Esophagus muscularis mucosa (tissue), 4 donors: ENCODE results near the gene MAN2A1. TPM values are rescaled to one million over a fixed set of nuclear protein-coding genes. Genes with fewer than 3 reads are reported as not detected.
A peak's percentile ranks its signal among the peaks of the same experiment; 100 is the strongest.

Experiments used
- DNase-seq: peaks from one replicate; pipeline ENCODE4 v3.0.0-alpha.2; 2017; ENCODE audit errors: extremely low spot score
- H3K27ac ChIP-seq, 4 donors: fragments of 200-600 bp; sonication (generic); replicated peaks in 1 of 4; 1 replicate in 3 of 4; 2 replicates in 1 of 4; pipeline ENCODE4 v1.5.1; 2016 to 2019; ENCODE audit warnings: mild to moderate bottlenecking in 1 of 4
- H3K27me3 ChIP-seq, 4 donors: fragments of 200-600 bp; sonication (generic); one replicate each; pipeline versions ENCODE4 v1.5.1 to v1.6.0; 2016 to 2019
- H3K36me3 ChIP-seq, 4 donors: fragments of 200-600 bp; sonication (generic); one replicate each; pipeline ENCODE4 v1.5.1; 2016 to 2019
- H3K4me1 ChIP-seq, 4 donors: fragments of 200-600 bp; sonication (generic); one replicate each; pipeline ENCODE4 v1.5.1; 2016 to 2019
- H3K4me3 ChIP-seq, 4 donors: fragments of 200-600 bp; sonication (generic); 1 replicate in 2 of 4; 2 replicates in 2 of 4; pipeline ENCODE4 v1.5.1; 2016 to 2019; ENCODE audit warnings: mild to moderate bottlenecking in 4 of 4, moderate library complexity in 1 of 4
- H3K9me3 ChIP-seq, 4 donors: fragments of 200-600 bp; sonication (generic); 1 replicate in 3 of 4; 2 replicates in 1 of 4; pipeline ENCODE4 v1.5.1; 2016 to 2019
- EP300 ChIP-seq: sonication (generic); formaldehyde crosslinking; IDR thresholded peaks from one replicate; pipeline ENCODE4 v1.6.1; 2017; ENCODE audit warnings: antibody characterized with exemption
- POLR2A ChIP-seq: fragments of 450-650 bp; IDR thresholded peaks from one replicate; pipeline ENCODE4 v1.6.1; 2017; ENCODE audit warnings: antibody characterized with exemption, moderate library complexity, mild to moderate bottlenecking, low read depth
- POLR2AphosphoS5 ChIP-seq, 2 donors: sonication (generic); formaldehyde crosslinking; IDR thresholded peaks; one replicate each; pipeline ENCODE4 v1.6.1; 2017; ENCODE audit warnings: antibody characterized with exemption in 2 of 2
- WGBS: methylation state at CpG from one replicate; pipeline ENCODE4 v1.1.5; 2018; 5-methylcytosine and 5-hydroxymethylcytosine counted together
- intact Hi-C: fragments of 100-400 bp; cut with DNase I; formaldehyde crosslinking; loops from one replicate; pipeline ENCODE4 v1.15.1; 2023
- total RNA-seq, 4 donors: library from RNA; depleted of rRNA; stranded (reverse); fragments of >200 nt; gene quantifications; one replicate each; pipeline versions ENCODE4 v1.1.0 to v1.2.1, GENCODE V29; 2016
- TF ChIP-seq, protein P1 (sequence below), 3 experiments: fragments of 200-600 bp in 2 of 3; fragments of 450-650 bp in 1 of 3; sonication (generic) in 2 of 3; IDR thresholded peaks; one replicate each; pipeline ENCODE4 v1.5.1; 2017 to 2019; ENCODE audit warnings: antibody characterized with exemption in 3 of 3, mild to moderate bottlenecking in 2 of 3, moderate library complexity in 1 of 3

The MAN2A1 gene
- total RNA-seq, 4 donors from 2014 or later: 22.3 to 29.5 (median 27.4) TPM

DNA sequence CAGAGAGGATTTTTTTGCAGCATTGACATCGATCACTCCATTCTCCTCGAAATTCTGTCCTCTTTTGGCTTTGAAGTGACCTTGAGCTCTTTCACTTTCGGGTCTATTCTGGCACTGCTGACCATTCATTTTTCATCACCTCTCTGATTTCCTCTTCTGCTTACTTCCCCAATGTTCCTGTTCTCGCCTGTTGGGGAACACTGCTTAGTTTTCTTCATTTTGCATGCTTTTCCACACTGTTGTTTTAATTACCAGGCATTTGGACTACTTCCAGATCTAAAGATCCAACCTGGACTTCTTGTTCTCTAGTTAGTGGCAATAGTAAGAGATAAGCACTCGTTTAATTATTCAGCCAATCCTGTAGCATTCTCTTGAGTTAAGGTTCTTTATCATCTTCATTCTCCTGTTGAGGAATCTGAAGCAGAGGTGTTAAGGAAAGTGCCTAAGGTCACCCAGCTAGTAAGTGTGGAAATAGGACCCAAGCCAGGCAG is 53.4 kb downstream of the MAN2A1 start:
- peak overlapping the region in 2 of 4 donors; percentile 11 to 37 for H3K27ac ChIP-seq
- DNase-seq: no peak

DNA sequence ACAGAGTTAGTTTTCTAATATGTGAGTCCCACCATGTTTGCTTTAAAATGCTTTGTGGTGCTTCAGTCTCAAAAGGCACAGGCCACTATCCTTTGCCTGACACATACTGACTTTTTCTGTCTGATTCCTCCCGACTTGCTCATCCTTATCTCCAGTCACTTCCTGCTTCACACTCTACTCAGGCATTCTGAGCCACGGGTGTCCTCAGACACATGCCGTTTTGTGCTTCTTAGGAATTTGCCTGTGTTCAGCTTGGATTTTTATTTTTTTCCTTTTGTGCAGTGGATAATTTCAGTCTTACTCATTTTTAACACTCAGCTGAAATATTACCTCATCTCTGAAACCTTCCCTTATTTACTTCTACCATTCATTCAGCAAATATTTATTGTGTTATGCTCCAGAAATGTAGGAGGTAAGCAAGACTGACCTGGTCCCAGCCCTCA is 54.1 kb downstream of the MAN2A1 start:
- no peaks in the 10 kb centered on the region for H3K36me3 ChIP-seq
- H3K27me3 ChIP-seq: no peaks in the 10 kb centered on the region
- intact Hi-C loops: no loop called here
- H3K4me3 ChIP-seq: no peak overlapping the region
- TF ChIP-seq EP300: no peak
- TF ChIP-seq POLR2A: no peak
- TF ChIP-seq, protein P1, sequence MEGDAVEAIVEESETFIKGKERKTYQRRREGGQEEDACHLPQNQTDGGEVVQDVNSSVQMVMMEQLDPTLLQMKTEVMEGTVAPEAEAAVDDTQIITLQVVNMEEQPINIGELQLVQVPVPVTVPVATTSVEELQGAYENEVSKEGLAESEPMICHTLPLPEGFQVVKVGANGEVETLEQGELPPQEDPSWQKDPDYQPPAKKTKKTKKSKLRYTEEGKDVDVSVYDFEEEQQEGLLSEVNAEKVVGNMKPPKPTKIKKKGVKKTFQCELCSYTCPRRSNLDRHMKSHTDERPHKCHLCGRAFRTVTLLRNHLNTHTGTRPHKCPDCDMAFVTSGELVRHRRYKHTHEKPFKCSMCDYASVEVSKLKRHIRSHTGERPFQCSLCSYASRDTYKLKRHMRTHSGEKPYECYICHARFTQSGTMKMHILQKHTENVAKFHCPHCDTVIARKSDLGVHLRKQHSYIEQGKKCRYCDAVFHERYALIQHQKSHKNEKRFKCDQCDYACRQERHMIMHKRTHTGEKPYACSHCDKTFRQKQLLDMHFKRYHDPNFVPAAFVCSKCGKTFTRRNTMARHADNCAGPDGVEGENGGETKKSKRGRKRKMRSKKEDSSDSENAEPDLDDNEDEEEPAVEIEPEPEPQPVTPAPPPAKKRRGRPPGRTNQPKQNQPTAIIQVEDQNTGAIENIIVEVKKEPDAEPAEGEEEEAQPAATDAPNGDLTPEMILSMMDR (IDR thresholded peaks at IDR 0.05): no peak
- TF ChIP-seq POLR2AphosphoS5 (IDR thresholded peaks at IDR 0.05): no peak
- H3K27ac ChIP-seq: peak overlapping the region in 2 of 4 donors; percentile 11 to 37
- H3K4me1 ChIP-seq: peaks cover 11 to 36% (median 29%) of the 10 kb centered on the region in 4 donors
- no peaks in the 10 kb centered on the region for H3K9me3 ChIP-seq
- WGBS: 43% methylated on average over 3 of the region's 3 CpGs
- DNase-seq: no peak

More for the DNA sequence above, 53.4 kb downstream of the MAN2A1 start:
- WGBS: 66% methylated on average over 5 of the region's 5 CpGs
- no peaks in the 10 kb centered on the region for H3K9me3 ChIP-seq
- H3K4me3 ChIP-seq: no peak overlapping the region
- peaks cover 11 to 36% (median 29%) of the 10 kb centered on the region in 4 donors for H3K4me1 ChIP-seq
- H3K27me3 ChIP-seq: no peaks in the 10 kb centered on the region
- TF ChIP-seq, protein P1 (IDR thresholded peaks at IDR 0.05): no peak
- TF ChIP-seq POLR2A (no peak), EP300 (no peak), POLR2AphosphoS5 (IDR thresholded peaks at IDR 0.05) (no peak)
- intact Hi-C loops: no loop called here
- no peaks in the 10 kb centered on the region for H3K36me3 ChIP-seq

DNA sequence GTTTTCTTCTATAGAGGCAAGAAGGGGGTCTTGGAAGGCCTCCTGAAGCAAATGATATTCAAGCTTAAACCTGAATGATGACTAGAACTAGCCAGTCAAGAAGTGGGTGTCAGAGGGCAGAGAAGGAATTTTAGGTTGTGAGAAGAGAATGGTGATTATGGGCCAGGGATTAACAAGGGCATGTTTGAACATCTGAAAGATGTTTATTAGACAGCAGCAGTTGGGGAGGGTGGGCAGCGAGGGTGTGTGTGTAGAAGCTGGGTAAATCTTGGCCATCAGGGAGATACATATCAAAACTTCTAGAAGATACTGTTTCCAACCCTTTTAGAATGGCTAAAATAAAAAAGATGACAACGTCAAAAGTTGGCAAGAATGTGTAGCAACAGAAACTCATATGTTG is 54.5 kb downstream of the MAN2A1 start:
- TF ChIP-seq EP300: no peak
- TF ChIP-seq POLR2AphosphoS5 (IDR thresholded peaks at IDR 0.05): no peak
- no peak for TF ChIP-seq POLR2A
- TF ChIP-seq, protein P1 (IDR thresholded peaks at IDR 0.05): no peak
- H3K36me3 ChIP-seq: no peaks in the 10 kb centered on the region
- peaks cover 11 to 34% (median 29%) of the 10 kb centered on the region in 4 donors for H3K4me1 ChIP-seq
- H3K27ac ChIP-seq: peak overlapping the region in 1 of 4 donors; percentile 11
- H3K9me3 ChIP-seq: no peaks in the 10 kb centered on the region
- no peak overlapping the region for H3K4me3 ChIP-seq
- no peak for DNase-seq
- 96% methylated on average over 2 of the region's 2 CpGs for WGBS
- intact Hi-C loops: no loop called here
- H3K27me3 ChIP-seq: no peaks in the 10 kb centered on the region

DNA sequence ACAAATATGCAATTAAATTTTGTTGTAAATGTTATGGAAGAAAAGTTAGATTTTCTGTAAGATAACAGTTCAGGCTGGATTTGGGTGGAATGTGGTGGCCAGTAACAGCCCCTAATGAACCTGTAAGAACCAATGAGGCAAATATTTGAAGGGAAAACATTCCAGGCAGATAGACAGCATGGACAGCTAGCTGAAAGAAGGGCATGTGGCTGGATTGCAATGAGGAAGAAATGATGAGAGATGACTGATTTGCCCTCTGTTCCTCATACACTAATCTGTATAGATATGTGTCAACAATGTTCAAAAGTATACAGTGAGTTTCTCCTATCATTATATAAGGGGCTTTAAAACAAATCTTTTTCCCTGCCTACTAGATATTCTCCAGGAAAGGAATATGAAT is 58.8 kb downstream of the MAN2A1 start:
- DNase-seq: no peak
- no peak overlapping the region for H3K4me3 ChIP-seq
- H3K4me1 ChIP-seq: peaks cover 1 to 7% (median 5%) of the 10 kb centered on the region in 4 donors
- H3K27me3 ChIP-seq: no peaks in the 10 kb centered on the region
- no peak for TF ChIP-seq EP300
- TF ChIP-seq POLR2A: no peak
- TF ChIP-seq, protein P1 (IDR thresholded peaks at IDR 0.05): no peak
- TF ChIP-seq POLR2AphosphoS5 (IDR thresholded peaks at IDR 0.05): no peak
- intact Hi-C loops: no loop called here
- no peaks in the 10 kb centered on the region for H3K9me3 ChIP-seq
- no peaks in the 10 kb centered on the region for H3K36me3 ChIP-seq
- no peak overlapping the region for H3K27ac ChIP-seq

DNA sequence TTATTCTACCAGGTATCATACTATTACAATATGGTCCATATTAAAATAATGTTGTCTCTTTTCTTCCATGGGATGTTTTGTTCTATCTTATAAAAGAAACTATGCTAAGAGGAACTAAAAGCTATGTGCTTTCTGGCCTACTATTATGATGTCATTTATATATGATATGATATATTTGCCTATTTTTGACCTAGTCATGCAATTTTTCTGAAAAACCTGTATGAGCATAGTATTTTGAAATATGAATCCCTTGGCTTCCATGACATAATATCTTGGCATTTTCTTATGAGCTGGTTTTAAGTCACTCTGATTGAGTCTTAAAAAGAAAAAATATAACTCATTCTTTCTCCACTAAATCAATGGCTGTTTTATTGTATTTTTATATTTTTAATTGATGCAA is 60.7 kb downstream of the MAN2A1 start:
- intact Hi-C loops: no loop called here
- peaks cover 0 to under 1% (median 0%) of the 10 kb centered on the region in 4 donors for H3K36me3 ChIP-seq
- DNase-seq: no peak
- no peak overlapping the region for H3K27ac ChIP-seq
- no peaks in the 10 kb centered on the region for H3K9me3 ChIP-seq
- TF ChIP-seq POLR2AphosphoS5 (IDR thresholded peaks at IDR 0.05) (no peak), POLR2A (no peak), EP300 (no peak)
- TF ChIP-seq, protein P1 (IDR thresholded peaks at IDR 0.05): no peak
- H3K4me1 ChIP-seq: no peaks in the 10 kb centered on the region
- no peaks in the 10 kb centered on the region for H3K27me3 ChIP-seq
- H3K4me3 ChIP-seq: no peak overlapping the region
